CD4-positive, alpha-beta T cell (primary cell): Measurements from ENCODE around the gene SYNGR2. TPM values are rescaled to one million over a fixed set of nuclear protein-coding genes. Genes with fewer than 3 reads are reported as not detected.

ENCODE experiments used
- ATAC-seq: fragments of 200-7000 bp; cut with Tn5 transposase; one replicate; pipeline ENCODE4 v1.10.0; 2022; ENCODE audit warnings: mild to moderate bottlenecking; ENCODE audit not compliant: poor library complexity
- CTCF ChIA-PET: fragments of 350-600 bp; sonication (Branson Sonifier 250); formaldehyde crosslinking; loops from one replicate; lab custom pipeline; 2021; ENCODE audit warnings: antibody characterized with exemption, inconsistent platforms; lab: Charles Lee
- POLR2A ChIA-PET: fragments of 350-600 bp; sonication (Branson Sonifier 250); formaldehyde crosslinking; loops from one replicate; lab custom pipeline; 2021; ENCODE audit warnings: antibody characterized with exemption, inconsistent platforms; lab: Charles Lee
- DNase-seq, 14 experiments: peaks; one replicate each; pipeline ENCODE4 v3.0.0-alpha.2; 2013 to 2020; ENCODE audit warnings: mixed read lengths in 2 of 14
- H3K27ac ChIP-seq, 2 donors: one replicate each; pipeline versions ENCODE4 v1.5.1 to v1.7.0; 2013; ENCODE audit warnings: low read length in 2 of 2, low read depth in 1 of 2, mild to moderate bottlenecking in 1 of 2
- H3K27me3 ChIP-seq, 2 experiments: 1 replicate in 1 of 2; 2 replicates in 1 of 2; pipeline versions ENCODE4 v1.6.1 to v1.7.0; 2013; ENCODE audit warnings: low read length in 2 of 2, control low read depth in 1 of 2, mild to moderate bottlenecking in 1 of 2, moderate library complexity in 1 of 2; ENCODE audit not compliant: insufficient read depth in 2 of 2, control insufficient read depth in 1 of 2
- H3K36me3 ChIP-seq: one replicate; pipeline ENCODE4 v1.6.1; 2013; ENCODE audit warnings: low read length, control low read depth; ENCODE audit not compliant: insufficient read depth
- H3K4me1 ChIP-seq: one replicate; pipeline ENCODE4 v1.6.1; 2013; ENCODE audit warnings: low read length, control low read depth; ENCODE audit not compliant: insufficient read depth
- H3K4me3 ChIP-seq: one replicate; pipeline ENCODE4 v1.5.1; 2013; ENCODE audit warnings: mild to moderate bottlenecking, low read length, moderate library complexity
- H3K9me3 ChIP-seq, 2 experiments: 1 replicate in 1 of 2; 2 replicates in 1 of 2; pipeline versions ENCODE4 v1.6.1 to v1.7.0; 2013; ENCODE audit warnings: low read length in 2 of 2, mild to moderate bottlenecking in 2 of 2, control low read depth in 1 of 2, moderate library complexity in 1 of 2; ENCODE audit not compliant: control insufficient read depth in 1 of 2, insufficient read depth in 1 of 2
- H3K27ac Mint-ChIP-seq: one replicate; pipeline ENCODE4 v1.8.0; 2020; ENCODE audit warnings: mixed read lengths
- H3K27me3 Mint-ChIP-seq: one replicate; pipeline ENCODE4 v1.8.0; 2021; ENCODE audit warnings: mixed read lengths
- H3K36me3 Mint-ChIP-seq: one replicate; pipeline ENCODE4 v1.8.0; 2021; ENCODE audit warnings: low read depth, mixed read lengths
- H3K4me1 Mint-ChIP-seq: one replicate; pipeline ENCODE4 v1.8.0; 2021; ENCODE audit warnings: low read depth, mixed read lengths
- H3K4me3 Mint-ChIP-seq: one replicate; pipeline ENCODE4 v1.8.0; 2020; ENCODE audit warnings: mild to moderate bottlenecking, mixed read lengths
- H3K9me3 Mint-ChIP-seq: one replicate; pipeline ENCODE4 v1.8.0; 2020; ENCODE audit warnings: mixed read lengths
- CTCF ChIP-seq: fragments of 200-600 bp; IDR thresholded peaks from one replicate; pipeline ENCODE4 v1.8.0; 2022; ENCODE audit warnings: antibody characterized with exemption, mild to moderate bottlenecking
- intact Hi-C, 2 experiments: fragments of 100-400 bp; cut with DNase I in 1 of 2; cut with micrococcal nuclease in 1 of 2; formaldehyde crosslinking; loops; one replicate each; pipeline versions ENCODE4 v1.15.1 to v1.9.0; 2023 to 2025; cut with DNase I, micrococcal nuclease
- total RNA-seq, 174 experiments: library from RNA in 2 of 174; stranded (reverse) in 2 of 174; gene quantifications; one replicate each; pipeline ENCODE4 v1.2.3 and lab custom pipeline; 2021 to 2026

The SYNGR2 gene
- total RNA-seq, 2 experiments from 2014 or later: 34.9 to 41.3 TPM

- peaks cover 60% of the 10 kb centered on the region for H3K4me1 Mint-ChIP-seq
- peaks cover 96% of the 10 kb centered on the region for H3K36me3 ChIP-seq
- POLR2A ChIA-PET: interaction anchor here (0.6 to 15.4 kb wide), 7 partner anchors 9 to 1384 kb away, joined by 3 to 766 read pairs (median 3); partner anchors contain the start of genes SRSF2 and TMC8
- intact Hi-C loops: loop anchor here (1.0 to 10.0 kb wide), 4 partner anchors 9 to 304 kb away; partner anchors contain the start of genes SOCS3 (in 1 of the 2) and TMC8 (in 1 of the 2)
- H3K27me3 ChIP-seq: no peaks in the 10 kb centered on the region
- no peaks in the 10 kb centered on the region for H3K9me3 ChIP-seq
- H3K9me3 Mint-ChIP-seq: no peaks in the 10 kb centered on the region
- TF ChIP-seq CTCF: no peak
- ATAC-seq (peak; percentile 61), DNase-seq (peak in 13 of 14 experiments; percentile 40 to 90 (median 64))
- peak overlapping the region; percentile 76 for H3K4me3 Mint-ChIP-seq
- peak overlapping the region; percentile 52 to 79 for H3K27ac ChIP-seq
- H3K27ac Mint-ChIP-seq: peak overlapping the region; percentile 83
- H3K36me3 Mint-ChIP-seq: peaks cover 80% of the 10 kb centered on the region
- H3K27me3 Mint-ChIP-seq: no peaks in the 10 kb centered on the region
- peak overlapping the region; percentile 53 for H3K4me3 ChIP-seq
- peaks cover 99% of the 10 kb centered on the region for H3K4me1 ChIP-seq
- CTCF ChIA-PET: interaction anchor here (0.9 to 6.5 kb wide), 7 partner anchors 8 to 130 kb away, joined by 3 to 38 read pairs (median 7); no protein-coding TSS in a partner anchor
Measured at GRCh38 chr17:78120971-78121800, 47.2 kb upstream of the SYNGR2 start.

DNA sequence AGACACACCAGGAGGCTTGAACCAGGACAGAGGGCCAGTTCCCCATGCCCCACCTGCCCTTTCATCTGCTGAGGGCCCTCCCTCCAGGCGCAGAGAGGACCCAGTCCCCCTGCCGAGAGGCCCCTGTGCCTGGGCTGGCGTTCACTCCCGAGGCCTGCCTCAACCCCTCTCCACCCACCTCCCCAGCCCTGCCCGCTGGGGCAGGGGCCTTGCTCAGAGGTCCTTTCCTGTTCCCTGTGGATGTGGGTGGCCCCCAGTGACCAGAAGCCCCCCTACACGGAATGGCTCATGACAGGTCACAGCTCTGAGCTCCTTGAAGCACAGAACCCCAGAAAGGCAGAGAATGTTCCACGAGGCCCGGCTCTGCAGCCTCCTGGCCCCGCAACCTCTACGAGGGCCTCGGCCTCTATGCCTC lies 46.6 kb upstream of the SYNGR2 start:
- H3K4me3 Mint-ChIP-seq: peak overlapping the region; percentile 76
- DNase-seq (no peak), ATAC-seq (peak; percentile 7)

More for the DNA sequence above, 46.6 kb upstream of the SYNGR2 start:
- ChIA-PET CTCF (interaction anchor here (0.9 to 6.5 kb wide), 5 partner anchors 8 to 55 kb away, joined by 3 to 38 read pairs (median 8); no protein-coding TSS in a partner anchor), POLR2A (interaction anchor here (0.6 to 15.4 kb wide), 4 partner anchors 10 to 671 kb away, joined by 3 to 766 read pairs (median 11); partner anchors contain the start of gene TMC8)
- Mint-ChIP-seq H3K27ac (peak overlapping the region; percentile 83), H3K36me3 (peaks cover 82% of the 10 kb centered on the region), H3K9me3 (no peaks in the 10 kb centered on the region), H3K4me1 (peaks cover 64% of the 10 kb centered on the region), H3K27me3 (no peaks in the 10 kb centered on the region)
- Histone ChIP-seq H3K27me3 (no peaks in the 10 kb centered on the region), H3K27ac (peak overlapping the region; percentile 52 to 79), H3K4me3 (peak overlapping the region; percentile 53), H3K4me1 (peaks cover 99% of the 10 kb centered on the region), H3K9me3 (no peaks in the 10 kb centered on the region), H3K36me3 (peaks cover 96% of the 10 kb centered on the region)
- intact Hi-C loops: loop anchor here (1.0 to 10.0 kb wide), 4 partner anchors 8 to 303 kb away; partner anchors contain the start of genes SOCS3 (in 1 of the 2) and TMC8 (in 1 of the 2)
- TF ChIP-seq CTCF: no peak
